Stimulated activated CD8-positive, alpha-beta memory T cell treated with anti-CD3 and anti-CD28 coated beads, Interleukin-12 subunit alpha, Interleukin-12 subunit beta, amount 100 ng/mL, for 4 hours (primary cell): ENCODE data around the gene SLC25A17.
"Not testable (repeated sequence)": the region's sequence is repeated elsewhere in the genome, so short reads cannot be mapped to it uniquely, and the experiment has no call there.

ENCODE experiments used
- DNase-seq: peaks from one replicate; pipeline ENCODE4 v3.0.0-alpha.2; 2020; ENCODE audit warnings: low read depth

The SLC25A17 gene

DNA sequence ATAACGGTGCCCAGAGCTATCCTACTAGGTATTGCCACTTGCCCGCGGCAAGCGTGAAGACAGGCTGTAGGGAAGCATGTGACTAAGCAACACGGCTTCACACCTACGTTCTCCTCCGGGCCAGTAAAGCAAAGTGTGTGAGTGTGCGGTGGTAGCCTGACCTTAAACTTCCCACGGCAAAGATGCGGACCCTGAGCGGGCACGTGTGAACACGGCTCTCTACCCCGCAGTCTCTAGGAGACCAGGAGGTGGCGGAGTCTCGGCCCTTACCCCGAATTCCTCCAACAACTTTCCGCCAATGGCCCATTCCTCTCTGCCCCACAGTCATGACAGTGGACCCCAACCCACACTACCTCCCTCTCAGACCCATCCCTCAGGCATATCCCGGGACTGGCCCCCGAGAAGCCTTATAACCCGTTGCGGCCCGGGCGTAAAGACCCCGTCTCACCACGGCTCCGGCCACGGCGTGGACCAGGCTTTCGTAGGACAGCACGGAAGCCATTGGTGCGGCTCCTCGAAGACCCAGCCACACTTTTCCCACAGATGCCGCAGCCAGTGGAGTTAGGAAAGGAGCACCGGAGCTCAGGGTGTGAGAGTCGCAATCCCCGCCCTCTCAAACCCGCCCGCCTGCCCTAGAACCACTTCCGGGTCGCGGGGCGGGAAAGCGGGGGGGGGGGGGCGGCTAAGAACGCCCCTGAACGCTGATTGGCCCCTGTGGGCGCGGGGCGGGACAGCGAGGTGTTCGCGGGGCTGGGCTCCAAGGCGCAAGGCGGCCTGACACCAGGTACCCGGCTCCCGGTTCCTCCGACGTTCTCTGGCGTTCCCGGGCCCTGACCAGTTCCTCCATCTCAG lies at the start of gene SLC25A17:
SLC25A17 (minus strand) TSS at position 600 of the 852 bp plus-strand sequence; CDS start at position 502, 98 bp downstream.
- peak; percentile 83 for DNase-seq

- DNase-seq, result not testable (repeated sequence)
These were observed 49.2 kb upstream of the SLC25A17 start for GRCh38 chr22:40868379-40868778.

DNA sequence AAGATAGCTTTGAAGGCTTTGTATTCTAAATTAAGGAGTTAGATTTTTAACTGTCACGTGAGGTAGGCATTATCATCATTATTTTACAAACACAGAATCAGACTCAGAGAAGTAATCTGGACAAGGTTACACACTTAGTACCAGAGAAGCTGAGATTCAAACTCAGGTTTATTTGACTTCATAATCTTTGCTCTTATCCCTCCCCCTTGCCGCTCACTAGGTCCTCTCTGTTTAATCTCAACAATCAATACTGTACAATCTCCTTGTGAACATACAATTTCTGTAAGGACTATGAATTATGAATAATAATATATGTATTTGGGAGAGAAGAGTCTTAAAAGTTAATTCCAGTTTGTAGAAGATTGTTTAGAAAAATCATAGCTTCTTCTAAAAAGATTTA lies 48.0 kb upstream of the SLC25A17 start:
- no peak for DNase-seq

- DNase-seq, result no peak
These were observed 43.4 kb upstream of the SLC25A17 start for GRCh38 chr22:40862537-40862936.

DNA sequence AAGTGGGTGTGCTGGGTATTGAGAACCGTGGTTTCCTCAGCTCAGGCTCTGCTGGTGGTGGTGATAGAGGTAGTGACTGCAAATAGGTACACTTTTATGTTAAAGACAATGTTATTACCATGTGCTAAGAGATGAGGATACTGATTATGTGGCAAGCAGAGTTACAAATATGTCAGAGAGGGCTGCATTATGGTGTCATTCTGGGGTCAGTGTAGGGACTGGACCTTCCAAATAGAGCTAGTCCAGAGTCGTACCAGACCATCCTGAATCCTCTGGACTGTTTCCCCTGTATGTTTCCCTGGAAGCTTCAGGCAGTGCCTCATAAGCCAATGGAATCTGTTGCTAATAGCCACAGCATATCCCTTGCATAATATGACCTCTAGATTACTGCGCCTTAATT lies 42.9 kb upstream of the SLC25A17 start, which contains the start of gene DNAJB7:
DNAJB7 (minus strand) TSS at position 101 of the 400 bp plus-strand sequence. CDS start 119 bp downstream, outside the sequence.
- no peak for DNase-seq

DNA sequence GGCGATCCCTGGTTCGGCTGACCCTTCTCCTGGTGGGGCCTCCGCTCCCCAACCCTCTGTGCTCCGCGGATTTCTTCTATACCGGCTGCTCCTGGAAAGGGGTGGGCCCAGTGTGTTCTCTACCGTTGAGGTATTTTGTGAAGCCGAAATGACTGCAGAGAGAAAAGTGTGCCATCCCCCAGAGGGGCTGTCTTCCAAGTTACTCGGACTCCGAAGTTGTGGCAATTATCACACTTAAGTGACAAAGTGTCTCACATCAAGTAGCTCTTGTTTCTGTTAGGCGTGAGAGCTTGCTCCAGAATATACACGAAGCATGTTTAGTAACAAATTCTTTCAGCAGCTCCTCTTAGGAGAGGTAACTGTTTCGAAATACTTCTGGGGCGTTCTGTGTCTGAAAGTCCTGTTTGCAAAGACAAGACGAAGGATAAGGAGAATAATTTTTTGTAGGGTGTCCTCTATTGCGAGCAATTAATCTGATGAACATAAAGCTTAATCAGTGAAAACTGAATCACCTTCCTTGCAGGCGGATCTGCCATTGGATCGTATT lies 38.2 kb upstream of the SLC25A17 start:
- DNase-seq, result no peak

- peak; percentile 94 for DNase-seq
These were observed 37.6 kb upstream of the SLC25A17 start, which contains the start of the genes ST13 and XPNPEP3 for GRCh38 chr22:40856513-40857308. Gene ST13 (minus strand): TSS chr22:40856639. CDS start chr22:40856540, 99 bp downstream. Gene XPNPEP3 (plus strand): TSS chr22:40857148. CDS start chr22:40857182, 34 bp downstream.

GRCh38 chr22:40855979-40856512 lies 36.9 kb upstream of the SLC25A17 start:
- DNase-seq, result no peak

DNA sequence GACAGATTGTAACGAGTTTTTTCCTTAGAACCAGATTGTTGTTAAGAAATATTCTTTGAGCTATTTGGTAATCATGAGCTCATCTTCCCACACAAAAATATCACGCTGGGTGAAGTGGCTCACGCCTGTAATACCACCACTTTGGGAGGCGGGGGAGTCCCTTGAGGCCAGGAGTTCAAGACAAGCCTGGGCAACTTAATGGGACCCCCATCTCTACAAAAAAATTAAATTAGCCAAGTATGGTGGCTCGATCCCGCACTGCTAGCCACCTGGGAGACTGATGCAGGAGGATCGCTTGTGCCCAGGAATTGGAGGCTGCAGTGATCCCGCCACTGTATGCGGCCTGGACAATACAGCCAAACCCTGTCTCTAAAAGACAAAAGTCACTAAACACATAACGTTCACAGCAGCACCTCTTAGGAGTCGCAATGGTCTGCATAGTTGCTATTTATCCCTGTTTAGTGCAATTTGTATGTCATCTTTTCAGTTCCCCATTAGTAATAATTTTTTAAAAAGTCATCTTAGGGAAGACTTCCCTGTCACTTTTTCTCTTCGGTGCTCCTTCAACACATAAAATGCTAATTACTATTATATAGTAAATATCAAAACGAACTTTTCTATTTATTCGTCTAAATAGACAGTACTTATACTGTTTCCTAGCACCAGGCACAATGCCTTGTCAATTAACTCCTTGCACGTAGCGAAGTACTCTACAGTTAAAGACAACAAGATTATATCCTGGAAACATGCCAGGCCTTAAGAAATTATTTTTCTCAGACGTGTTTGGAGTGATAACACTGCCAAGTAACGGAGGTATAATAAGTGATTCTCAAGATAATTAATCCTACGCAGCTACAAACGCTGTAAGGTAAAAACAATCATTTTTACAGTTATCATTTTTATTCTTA lies 36.2 kb upstream of the SLC25A17 start:
- no peak for DNase-seq

DNA sequence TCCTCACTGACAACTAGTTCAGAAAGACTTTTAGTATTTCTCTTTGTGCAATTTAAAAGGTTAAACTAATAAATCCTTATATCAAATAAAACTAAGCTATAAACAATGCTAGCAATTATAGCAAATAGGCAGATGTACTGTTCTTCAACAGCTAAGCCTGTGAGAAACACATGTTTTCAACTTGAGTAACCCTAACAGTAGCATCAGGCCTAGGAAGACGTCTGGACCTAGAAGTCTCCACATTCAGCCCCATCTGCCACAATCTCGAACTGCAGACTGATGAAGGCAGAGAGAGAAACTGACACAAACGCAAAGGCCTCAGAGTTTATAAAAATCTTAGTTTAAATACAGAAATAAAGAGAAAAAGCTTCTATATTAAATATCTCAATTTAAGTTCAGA lies 34.8 kb upstream of the SLC25A17 start:
- no peak for DNase-seq

- no peak for DNase-seq
These were observed 34.2 kb upstream of the SLC25A17 start for GRCh38 chr22:40853333-40853732.

- DNase-seq, result not testable (repeated sequence)
These were observed 26.7 kb upstream of the SLC25A17 start for GRCh38 chr22:40845816-40846215.

DNA sequence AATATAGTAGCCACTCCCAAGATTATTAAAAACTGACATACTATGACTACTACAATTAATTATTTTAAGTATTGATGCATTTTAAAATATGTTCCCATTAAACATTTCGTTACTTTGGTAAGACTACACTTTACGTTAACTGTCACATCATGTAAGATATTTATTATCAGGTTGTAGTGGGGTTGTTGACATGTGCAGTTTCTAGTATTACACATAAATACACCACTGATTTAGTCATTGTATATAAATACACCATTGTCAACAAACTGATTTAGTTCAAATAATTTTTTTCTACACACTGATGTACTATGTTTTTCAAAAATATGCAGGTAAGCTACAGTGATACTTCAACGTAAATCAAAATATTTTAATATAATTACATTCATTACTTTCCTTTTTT lies 25.8 kb upstream of the SLC25A17 start:
- no peak for DNase-seq

GRCh38 chr22:40838486-40838885 lies 19.3 kb upstream of the SLC25A17 start:
- no peak for DNase-seq

GRCh38 chr22:40834619-40835018 lies 15.5 kb upstream of the SLC25A17 start:
- DNase-seq, result no peak

DNA sequence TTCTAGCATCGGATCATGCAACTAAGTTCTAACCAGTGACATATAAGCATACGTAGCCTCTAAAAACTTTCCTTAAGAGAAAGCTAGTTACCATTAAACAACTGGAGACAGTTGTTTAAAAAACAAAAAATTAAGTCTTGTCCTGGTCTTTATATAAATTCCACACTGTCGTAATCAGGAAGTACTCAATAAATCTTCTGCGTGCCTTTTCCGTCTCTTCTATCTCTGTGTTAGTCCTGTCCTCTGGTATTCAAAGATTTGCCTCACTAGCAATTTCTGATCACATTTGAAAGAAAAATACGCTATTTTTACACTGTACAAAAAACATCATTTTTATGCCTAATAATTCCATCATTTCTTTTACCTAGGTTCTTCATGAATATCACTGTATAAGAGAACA lies 10.0 kb upstream of the SLC25A17 start:
- no peak for DNase-seq

DNA sequence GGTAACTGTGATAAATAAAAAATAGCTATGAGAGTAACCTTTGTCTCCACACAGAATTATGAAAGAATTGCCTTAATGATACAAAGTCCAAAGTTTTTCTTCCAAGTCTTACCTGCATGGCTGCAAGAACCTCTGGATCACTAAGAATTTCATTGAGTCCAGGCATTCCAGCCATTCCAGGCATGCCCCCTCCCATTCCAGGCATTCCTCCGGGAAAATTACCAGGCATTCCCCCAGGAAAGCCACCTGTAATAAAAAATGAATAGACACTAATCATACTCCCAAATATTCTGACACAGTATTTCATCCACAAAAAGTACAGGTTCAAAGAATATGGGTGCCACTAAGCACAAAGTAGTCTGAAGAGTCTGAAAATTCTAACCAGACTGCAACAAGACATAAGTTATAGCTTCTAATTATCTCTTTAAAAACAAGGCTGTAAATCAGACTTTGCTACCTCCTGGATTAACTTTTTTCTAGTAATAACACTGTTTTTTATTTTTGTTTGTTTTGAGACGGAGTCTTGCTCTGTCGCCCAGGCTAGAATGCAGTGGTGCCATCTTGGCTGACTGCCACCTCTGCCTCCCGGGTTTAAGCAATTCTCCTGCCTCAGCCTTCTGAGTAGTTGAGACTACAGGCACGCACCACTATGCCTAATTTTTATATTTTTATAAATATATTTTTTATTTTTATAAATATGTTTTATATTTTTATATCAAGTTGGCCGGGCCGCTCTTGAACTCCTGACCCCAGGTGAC lies 8.0 kb upstream of the SLC25A17 start:
- DNase-seq, result no peak

DNA sequence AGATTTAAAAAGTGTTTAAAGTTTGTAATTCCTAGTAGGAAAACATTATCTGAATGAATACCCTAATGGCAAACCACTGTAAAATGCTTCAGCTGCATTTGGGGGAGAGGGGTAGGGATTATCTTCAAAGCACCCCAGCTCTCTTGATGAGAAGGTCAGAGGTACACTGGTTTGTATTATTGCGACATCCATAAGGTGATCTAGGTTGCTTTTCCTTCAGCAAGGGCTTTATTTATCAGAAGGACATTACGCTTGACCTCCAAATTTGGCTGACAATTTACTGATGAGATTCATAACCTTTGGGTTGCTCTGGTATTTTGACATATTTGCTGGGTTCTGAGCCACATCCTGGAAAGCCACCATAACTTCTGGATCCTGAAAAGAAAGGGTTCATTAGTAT lies 7.1 kb upstream of the SLC25A17 start:
- not testable (repeated sequence) for DNase-seq

GRCh38 chr22:40823426-40823825 lies 4.3 kb upstream of the SLC25A17 start:
- DNase-seq, result no peak

GRCh38 chr22:40819599-40820140 lies 524 bp upstream of the SLC25A17 start:
- no peak for DNase-seq
